HG03135 (cell line): ENCODE results near the gene TMPRSS11D.

Experiments used
- ATAC-seq: cut with Tn5 transposase; IDR thresholded peaks from one replicate; pipeline ENCODE4 v1.9.1; 2021; ENCODE audit warnings: mild to moderate bottlenecking, moderate library complexity; ENCODE audit not compliant: unreplicated experiment

Gene TMPRSS11D, protein sequence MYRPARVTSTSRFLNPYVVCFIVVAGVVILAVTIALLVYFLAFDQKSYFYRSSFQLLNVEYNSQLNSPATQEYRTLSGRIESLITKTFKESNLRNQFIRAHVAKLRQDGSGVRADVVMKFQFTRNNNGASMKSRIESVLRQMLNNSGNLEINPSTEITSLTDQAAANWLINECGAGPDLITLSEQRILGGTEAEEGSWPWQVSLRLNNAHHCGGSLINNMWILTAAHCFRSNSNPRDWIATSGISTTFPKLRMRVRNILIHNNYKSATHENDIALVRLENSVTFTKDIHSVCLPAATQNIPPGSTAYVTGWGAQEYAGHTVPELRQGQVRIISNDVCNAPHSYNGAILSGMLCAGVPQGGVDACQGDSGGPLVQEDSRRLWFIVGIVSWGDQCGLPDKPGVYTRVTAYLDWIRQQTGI

GRCh38 chr4:67883902-67884301, at the start of gene TMPRSS11D:
Gene TMPRSS11D (minus strand): TSS chr4:67884002. CDS start chr4:67883933, 69 bp downstream.
- no peak for ATAC-seq

DNA sequence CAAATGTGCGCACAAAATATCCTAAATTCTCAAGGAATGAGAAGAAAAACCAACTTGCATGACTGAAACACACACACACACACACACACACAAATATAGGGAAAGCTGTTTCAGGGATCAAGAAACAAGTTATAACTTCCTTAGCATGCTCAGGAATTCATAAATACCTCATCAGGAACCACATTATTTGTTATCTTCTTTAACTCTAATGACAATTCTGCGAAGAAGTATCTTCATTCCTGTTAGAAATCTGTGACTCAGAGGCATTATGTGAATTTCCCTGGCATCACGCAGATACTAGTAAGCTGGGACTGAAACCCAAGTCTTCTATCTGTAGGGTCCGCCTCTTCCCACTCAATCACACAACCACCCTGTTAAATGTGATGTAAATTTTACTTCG, 49.2 kb upstream of the TMPRSS11D start:
- no peak for ATAC-seq

- no peak for ATAC-seq
Observed at GRCh38 chr4:67931256-67931655, 47.5 kb upstream of the TMPRSS11D start.

- no peak for ATAC-seq
Observed at GRCh38 chr4:67929426-67929825, 45.6 kb upstream of the TMPRSS11D start.

DNA sequence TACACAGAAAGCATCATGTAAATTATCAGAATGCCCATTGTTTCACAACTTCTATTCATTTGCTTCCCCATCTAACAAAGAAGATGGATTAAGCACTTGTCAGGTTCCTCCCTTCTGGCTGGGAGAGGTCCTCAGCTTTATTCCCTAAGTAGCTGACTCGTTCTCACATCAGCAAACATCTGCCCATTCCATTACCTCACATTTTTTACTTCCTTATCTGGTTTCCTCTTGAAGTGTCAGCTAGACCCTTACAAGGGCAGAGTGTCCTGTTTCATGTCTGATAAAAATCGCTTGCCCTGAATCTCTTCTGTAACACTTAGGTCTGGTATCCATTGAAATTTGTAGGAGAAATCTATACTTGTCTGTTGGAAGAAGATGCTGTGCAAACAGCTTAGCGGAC, 44.7 kb upstream of the TMPRSS11D start:
- ATAC-seq = no peak

DNA sequence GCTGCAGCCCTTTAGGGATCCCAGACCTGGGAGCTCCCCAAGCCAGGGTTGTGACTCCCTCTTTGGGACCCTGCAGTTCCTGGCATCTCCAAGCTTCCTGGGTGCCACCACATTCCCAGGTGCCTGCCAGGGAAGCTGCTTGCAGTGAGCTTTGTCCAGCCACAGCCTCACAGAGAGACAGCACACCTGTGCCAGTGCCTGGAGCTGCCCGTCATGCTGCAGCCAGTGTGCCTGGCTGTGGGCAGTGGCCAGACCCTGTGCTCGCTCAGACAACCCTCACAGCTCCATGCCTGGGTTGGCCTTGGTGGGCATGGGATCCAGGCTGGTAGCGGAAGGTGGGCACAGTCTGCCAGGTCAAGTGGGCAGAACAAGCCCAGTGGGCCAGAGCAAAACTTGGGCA, 43.4 kb upstream of the TMPRSS11D start:
- ATAC-seq = no peak

GRCh38 chr4:67926485-67926884, 42.7 kb upstream of the TMPRSS11D start:
- ATAC-seq = no peak

GRCh38 chr4:67922697-67923096, 38.9 kb upstream of the TMPRSS11D start:
- no peak for ATAC-seq

DNA sequence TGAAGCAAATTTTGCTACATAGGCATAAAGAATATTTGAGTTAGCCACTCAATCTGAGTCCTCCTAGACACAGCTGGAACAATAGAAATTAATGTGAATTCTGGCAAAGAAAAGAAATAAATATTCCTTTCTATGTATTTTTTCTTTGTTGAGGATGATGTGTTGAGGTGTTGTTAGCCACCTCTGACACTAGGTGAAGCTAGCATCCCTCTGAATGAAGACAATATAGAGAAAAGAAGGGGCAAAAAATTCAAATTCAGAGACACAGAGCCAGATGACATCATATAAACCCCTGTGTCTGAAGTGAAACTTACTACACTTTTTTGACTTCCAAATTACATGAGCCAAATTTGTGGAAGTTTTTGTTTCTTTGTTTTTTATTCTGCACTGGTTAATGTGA, 34.6 kb upstream of the TMPRSS11D start:
- ATAC-seq = no peak

DNA sequence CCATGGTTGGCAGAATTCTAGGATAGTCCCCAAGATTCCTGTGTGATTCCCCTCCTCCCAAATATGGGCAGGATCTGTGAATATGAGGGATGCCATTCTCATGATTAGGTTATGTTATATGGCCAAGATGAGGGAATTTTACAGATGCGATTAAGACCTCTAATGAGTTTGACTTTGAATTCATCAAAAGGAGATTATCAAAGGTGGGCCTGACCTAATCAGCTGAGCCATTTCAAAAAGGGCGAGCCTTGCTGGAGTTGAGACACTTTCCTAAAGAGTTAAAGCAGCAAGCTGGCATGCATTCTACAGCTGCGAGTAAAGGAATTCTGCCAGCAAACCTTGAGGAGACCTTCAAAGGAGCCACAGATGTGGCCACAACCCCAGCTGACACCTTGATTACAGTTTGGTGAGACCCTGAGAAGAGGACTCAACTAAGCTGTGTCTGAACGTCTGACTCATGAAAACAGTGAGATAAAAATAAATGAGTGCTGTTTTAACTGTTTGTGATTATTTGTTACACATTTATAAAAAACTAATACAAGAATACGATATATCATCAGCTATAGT, 31.7 kb upstream of the TMPRSS11D start:
- no peak for ATAC-seq

- ATAC-seq = no peak
Observed at GRCh38 chr4:67912080-67912479, 28.3 kb upstream of the TMPRSS11D start.

GRCh38 chr4:67911638-67912037, 27.8 kb upstream of the TMPRSS11D start:
- no peak for ATAC-seq

DNA sequence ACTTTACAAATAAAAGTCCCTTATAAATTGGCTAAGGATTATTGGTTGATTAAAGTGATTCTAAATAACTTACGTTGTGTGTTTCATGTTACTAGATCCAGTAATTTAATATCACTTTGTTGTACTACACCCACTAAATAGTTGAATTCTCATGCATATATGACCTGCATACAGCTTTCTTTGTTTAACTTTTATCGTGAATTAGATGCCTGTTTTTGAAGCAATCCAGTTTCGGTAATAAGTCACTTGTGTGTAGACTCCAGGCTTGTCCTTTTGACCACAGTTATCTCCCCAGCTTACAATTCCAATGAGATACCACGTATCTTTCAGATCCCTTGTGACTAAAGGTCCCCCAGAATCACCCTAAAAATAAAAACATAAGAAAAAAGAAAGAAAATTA, 27.3 kb upstream of the TMPRSS11D start:
- no peak for ATAC-seq

DNA sequence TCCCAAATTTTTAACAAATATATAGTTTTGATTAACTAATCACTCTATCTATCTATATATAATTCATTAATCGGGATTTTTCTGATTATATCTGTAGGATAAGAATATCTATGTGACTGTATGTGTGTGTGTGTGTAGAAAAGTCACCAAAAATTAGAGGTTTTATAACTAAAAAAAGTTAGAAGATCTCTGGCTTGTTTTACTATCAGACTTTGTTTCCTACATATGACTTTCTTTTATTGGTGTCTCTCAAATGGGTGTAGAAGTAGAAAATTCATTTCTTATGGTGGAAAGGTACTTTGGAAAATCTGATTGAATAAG, 26.7 kb upstream of the TMPRSS11D start:
- no peak for ATAC-seq

DNA sequence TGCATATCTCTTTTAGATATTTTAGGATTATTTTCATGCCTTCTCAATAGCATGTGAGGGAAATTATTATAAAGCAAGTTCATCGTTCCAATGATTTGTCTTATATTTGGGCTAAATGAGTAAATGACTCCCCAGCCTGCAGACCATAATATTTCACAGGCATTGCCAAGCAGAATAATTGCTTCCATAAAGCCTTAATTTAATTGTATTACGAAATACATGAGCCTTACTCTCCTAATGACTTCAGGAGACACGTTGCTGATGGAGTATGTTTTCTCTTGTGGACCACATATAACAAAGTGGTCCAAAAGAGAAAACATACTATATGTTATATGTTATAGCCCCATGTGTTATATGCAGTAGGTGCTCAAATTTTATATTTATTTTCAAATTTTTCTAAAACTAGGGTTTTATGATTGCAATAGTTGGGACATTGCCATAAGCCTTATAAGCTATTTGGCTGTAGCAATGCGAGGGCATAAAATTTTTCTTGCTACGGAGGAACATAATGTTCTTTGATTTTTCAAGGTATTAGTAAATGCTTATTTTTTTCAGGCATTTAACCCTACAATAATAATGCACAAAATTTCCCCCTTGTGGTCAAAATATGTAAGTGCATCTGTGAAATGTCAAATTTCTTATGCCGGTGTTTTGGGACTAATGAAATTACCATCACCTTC, 26.2 kb upstream of the TMPRSS11D start:
- ATAC-seq = no peak

DNA sequence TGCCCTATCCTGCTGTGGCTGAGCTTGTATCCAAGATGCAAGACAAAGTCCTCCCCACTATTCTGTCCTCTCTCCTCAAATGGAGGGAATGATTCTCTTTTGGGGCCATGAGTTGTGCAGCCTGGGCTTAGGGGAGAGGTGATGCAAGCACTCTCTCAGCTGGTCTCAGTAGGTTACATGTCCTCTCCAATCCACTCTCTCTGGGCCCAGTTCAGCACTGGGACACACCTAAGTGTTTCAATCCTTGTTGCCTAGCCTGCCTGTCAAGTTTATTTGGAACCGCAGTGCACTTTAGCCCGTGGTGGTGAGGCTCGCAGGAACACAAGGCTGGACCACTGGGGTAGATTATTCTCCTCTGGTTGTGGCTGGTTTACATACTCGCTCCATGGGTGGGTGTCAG, 23.8 kb upstream of the TMPRSS11D start:
- no peak for ATAC-seq

GRCh38 chr4:67899096-67899495, 15.3 kb upstream of the TMPRSS11D start:
- ATAC-seq = no peak

- ATAC-seq = no peak
Observed at GRCh38 chr4:67897686-67898085, 13.9 kb upstream of the TMPRSS11D start.

- no peak for ATAC-seq
Observed at GRCh38 chr4:67896421-67897065, 12.7 kb upstream of the TMPRSS11D start.

DNA sequence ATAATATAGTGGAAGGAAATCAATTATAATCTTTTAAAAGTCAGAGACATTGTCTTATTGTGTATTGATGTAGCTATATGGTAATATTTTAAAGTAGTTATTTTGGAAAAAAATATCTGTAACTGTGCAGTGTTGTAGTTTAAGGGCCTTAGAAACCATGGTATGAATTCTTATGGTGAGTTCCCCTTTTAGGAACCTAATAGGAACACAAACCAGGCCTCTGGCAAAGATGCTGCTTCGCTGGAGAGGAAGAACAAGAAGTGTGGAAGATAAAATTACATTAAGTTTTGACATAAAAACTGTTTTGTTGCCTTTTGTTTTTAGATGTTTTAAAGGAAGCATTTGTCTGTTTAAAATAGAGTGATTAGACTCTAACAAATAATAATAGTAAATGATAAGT, 10.9 kb upstream of the TMPRSS11D start:
- no peak for ATAC-seq

DNA sequence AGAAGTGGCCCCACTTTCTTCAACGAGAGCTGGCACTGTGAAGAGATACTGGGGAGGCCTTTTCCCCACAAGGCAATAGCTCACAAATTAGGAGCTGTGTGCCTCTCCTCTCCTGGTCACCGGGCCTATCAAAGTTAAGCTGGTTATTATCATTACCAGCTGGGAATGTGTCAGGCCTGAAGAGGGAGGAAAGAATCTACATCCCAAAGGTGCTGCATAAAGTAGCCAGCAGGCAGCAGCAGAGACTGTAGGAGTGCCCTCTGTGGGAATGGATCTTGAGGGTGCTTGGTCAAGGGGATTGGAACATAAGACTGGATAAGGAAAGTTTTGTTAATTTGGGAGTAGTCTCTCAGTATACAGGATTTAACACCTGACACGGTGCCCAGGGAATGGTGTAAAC, 9.1 kb upstream of the TMPRSS11D start:
- ATAC-seq = no peak

GRCh38 chr4:67892253-67892652, 8.5 kb upstream of the TMPRSS11D start:
- ATAC-seq = no peak
